H1 (cell line): ENCODE results near the gene PIGH. TPM values are rescaled to one million over a fixed set of nuclear protein-coding genes. Genes with fewer than 3 reads are reported as not detected.

Source experiments
- CTCF ChIA-PET: fragments of 300-600 bp; sonication (Branson Sonifier 250); formaldehyde crosslinking; loops from one replicate; lab custom pipeline; 2021; ENCODE audit not compliant: partially characterized antibody; lab: Charles Lee
- POLR2A ChIA-PET: fragments of 300-600 bp; sonication (Branson Sonifier 250); formaldehyde crosslinking; loops from one replicate; lab custom pipeline; 2021; ENCODE audit warnings: inconsistent platforms; ENCODE audit not compliant: partially characterized antibody; lab: Charles Lee
- DNase-seq, 2 experiments: peaks; one replicate each; pipeline versions ENCODE4 v3.0.0 to v3.0.0-alpha.2; 2010 to 2022; ENCODE audit warnings: low spot score in 2 of 2, low read depth in 1 of 2, mixed read lengths in 1 of 2
- FAIRE-seq: peaks from 2 replicates; lab custom pipeline; 2011; peaks lifted over from hg19 to GRCh38; lab: Jason Lieb, UNC
- H2AFZ ChIP-seq: 2 replicates; pipeline ENCODE4 v1.8.1; 2012; ENCODE audit warnings: low read length, inconsistent platforms
- H2AK5ac ChIP-seq: 2 replicates; pipeline ENCODE4 v1.6.1; 2013; ENCODE audit warnings: low read depth, low read length
- H2BK120ac ChIP-seq: replicated peaks from 2 replicates; pipeline ENCODE3; 2013; ENCODE audit warnings: low read depth, low read length, inconsistent platforms
- H2BK12ac ChIP-seq: 2 replicates; pipeline ENCODE4 v1.6.1; 2013; ENCODE audit warnings: low read depth, low read length
- H2BK15ac ChIP-seq: 2 replicates; pipeline ENCODE4 v1.6.1; 2013; ENCODE audit warnings: low read length
- H2BK20ac ChIP-seq: 2 replicates; pipeline ENCODE4 v1.6.1; 2013; ENCODE audit warnings: low read length
- H2BK5ac ChIP-seq: 2 replicates; pipeline ENCODE4 v1.6.1; 2013; ENCODE audit warnings: low read depth, low read length
- H3K14ac ChIP-seq: 2 replicates; pipeline ENCODE4 v1.6.1; 2013; ENCODE audit warnings: inconsistent platforms; ENCODE audit not compliant: insufficient read length
- H3K18ac ChIP-seq: 2 replicates; pipeline ENCODE4 v1.6.1; 2013; ENCODE audit warnings: low read length; ENCODE audit errors: extremely low read depth
- H3K23ac ChIP-seq: 2 replicates; pipeline ENCODE4 v1.6.1; 2013; ENCODE audit warnings: inconsistent platforms; ENCODE audit not compliant: insufficient read length
- H3K23me2 ChIP-seq: 2 replicates; pipeline ENCODE4 v1.6.1; 2013; ENCODE audit warnings: low read depth, low read length
- H3K27ac ChIP-seq: 2 replicates; pipeline ENCODE4 v1.6.1; 2011; ENCODE audit warnings: low read depth, low read length, inconsistent platforms
- H3K27me3 ChIP-seq, 4 experiments: replicated peaks in 1 of 4; 1 replicate in 1 of 4; 2 replicates in 3 of 4; pipeline versions ENCODE4 v1.6.1 to v1.8.1; 2011 to 2013; ENCODE audit warnings: low read length in 3 of 4, mild to moderate bottlenecking in 3 of 4, inconsistent platforms in 2 of 4, mixed read lengths in 2 of 4, moderate library complexity in 1 of 4; ENCODE audit not compliant: control insufficient read depth in 3 of 4, insufficient read depth in 3 of 4; ENCODE audit errors: extremely low read depth in 1 of 4
- H3K36me3 ChIP-seq, 4 experiments: 2 replicates each; pipeline versions ENCODE4 v1.6.1 to v1.8.1; 2011 to 2013; ENCODE audit warnings: mild to moderate bottlenecking in 4 of 4, low read length in 3 of 4, moderate library complexity in 2 of 4, control low read depth in 1 of 4, inconsistent platforms in 1 of 4; ENCODE audit not compliant: insufficient read depth in 4 of 4, control insufficient read depth in 2 of 4
- H3K4ac ChIP-seq: replicated peaks from 2 replicates; pipeline ENCODE3; 2013; ENCODE audit warnings: low read length, low read depth, mixed read lengths, inconsistent platforms; ENCODE audit not compliant: insufficient read length
- H3K4me1 ChIP-seq, 4 experiments: replicated peaks in 1 of 4; 1 replicate in 1 of 4; 2 replicates in 3 of 4; pipeline versions ENCODE4 v1.6.1 to v1.8.1; 2011 to 2013; ENCODE audit warnings: low read length in 3 of 4, inconsistent platforms in 2 of 4, mixed read lengths in 1 of 4; ENCODE audit not compliant: insufficient read depth in 4 of 4, control insufficient read depth in 3 of 4
- H3K4me2 ChIP-seq, 2 experiments: 2 replicates each; pipeline versions ENCODE4 v1.6.1 to v1.8.1; 2011 to 2013; ENCODE audit warnings: low read depth in 2 of 2, low read length in 2 of 2, control low read depth in 1 of 2, inconsistent platforms in 1 of 2, mild to moderate bottlenecking in 1 of 2; ENCODE audit not compliant: insufficient read depth in 1 of 2
- H3K4me3 ChIP-seq, 4 experiments: fragments of 200-600, 300-600 bp in 1 of 4; sonication (generic), shearing (Covaris generic), sonication (Bioruptor Twin) in 1 of 4; 2 replicates each; pipeline versions ENCODE4 v1.5.1 to v1.8.1; 2011 to 2016; ENCODE audit warnings: low read length in 4 of 4, low read depth in 3 of 4, control low read depth in 2 of 4, inconsistent platforms in 2 of 4, mild to moderate bottlenecking in 2 of 4, mixed read lengths in 1 of 4, moderate library complexity in 1 of 4; ENCODE audit not compliant: insufficient read depth in 2 of 4; ENCODE audit errors: extremely low read depth in 1 of 4
- H3K56ac ChIP-seq: replicated peaks from 2 replicates; pipeline ENCODE3; 2013; ENCODE audit warnings: low read depth, mild to moderate bottlenecking, mixed read lengths, low read length, inconsistent platforms; ENCODE audit not compliant: insufficient read length
- H3K79me1 ChIP-seq: 2 replicates; pipeline ENCODE4 v1.6.1; 2013; ENCODE audit warnings: low read depth, low read length, control low read depth
- H3K79me2 ChIP-seq, 2 experiments: 2 replicates each; pipeline versions ENCODE4 v1.6.1 to v1.8.1; 2012 to 2013; ENCODE audit warnings: low read length in 2 of 2, mild to moderate bottlenecking in 2 of 2, inconsistent platforms in 1 of 2; ENCODE audit not compliant: insufficient read depth in 2 of 2, control insufficient read depth in 1 of 2
- H3K9ac ChIP-seq, 4 experiments: replicated peaks in 1 of 4; 1 replicate in 1 of 4; 2 replicates in 3 of 4; pipeline versions ENCODE4 v1.6.1 to v1.8.1; 2011 to 2013; ENCODE audit warnings: low read depth in 3 of 4, low read length in 3 of 4, control low read depth in 2 of 4, mild to moderate bottlenecking in 2 of 4, moderate library complexity in 2 of 4, inconsistent platforms in 1 of 4; ENCODE audit errors: extremely low read depth in 1 of 4
- H3K9me3 ChIP-seq, 2 experiments: 2 replicates each; pipeline versions ENCODE4 v1.6.1 to v1.8.1; 2012 to 2013; ENCODE audit warnings: mild to moderate bottlenecking in 2 of 2, moderate library complexity in 2 of 2, control low read depth in 1 of 2, inconsistent platforms in 1 of 2, low read depth in 1 of 2, low read length in 1 of 2, mixed read lengths in 1 of 2; ENCODE audit not compliant: insufficient read depth in 2 of 2
- H4K20me1 ChIP-seq, 2 experiments: replicated peaks in 1 of 2; 2 replicates each; pipeline versions ENCODE3 to v1.8.1; 2011 to 2013; ENCODE audit warnings: inconsistent platforms in 2 of 2, low read length in 2 of 2, mild to moderate bottlenecking in 1 of 2; ENCODE audit not compliant: insufficient read depth in 2 of 2, control insufficient read depth in 1 of 2
- H4K5ac ChIP-seq: 2 replicates; pipeline ENCODE4 v1.6.1; 2013; ENCODE audit warnings: low read length, low read depth, mixed read lengths, inconsistent platforms; ENCODE audit not compliant: insufficient read length
- H4K8ac ChIP-seq: 2 replicates; pipeline ENCODE4 v1.8.0; 2013; ENCODE audit warnings: mild to moderate bottlenecking, moderate library complexity, low read length, inconsistent platforms; ENCODE audit not compliant: insufficient read depth; ENCODE audit errors: extremely low read depth
- H4K91ac ChIP-seq: replicated peaks from 2 replicates; pipeline ENCODE3; 2013; ENCODE audit warnings: low read length, mixed read lengths, inconsistent platforms; ENCODE audit not compliant: insufficient read length
- ASH2L ChIP-seq: fragments of 200-600, 300-600 bp; sonication (generic); IDR thresholded peaks from one replicate; pipeline ENCODE4 v1.7.1; 2017; ENCODE audit warnings: low read length
- HDAC2 ChIP-seq, 2 experiments: fragments of 300-600 bp in 1 of 2; sonication (generic) in 1 of 2; IDR thresholded peaks; 2 replicates each; pipeline ENCODE4 v1.6.1; 2011 to 2012; ENCODE audit warnings: low read depth in 2 of 2, low read length in 2 of 2, mild to moderate bottlenecking in 2 of 2, moderate library complexity in 2 of 2, borderline replicate concordance in 1 of 2, inconsistent platforms in 1 of 2
- MAFK ChIP-seq: IDR thresholded peaks from 2 replicates; pipeline ENCODE4 v1.6.1; 2012; ENCODE audit warnings: low read depth, mild to moderate bottlenecking, improper control_type of control experiment, low read length
- NANOG ChIP-seq: IDR thresholded peaks from 2 replicates; pipeline ENCODE4 v1.6.1; 2011; ENCODE audit warnings: low read length, low read depth, mild to moderate bottlenecking, inconsistent platforms; ENCODE audit not compliant: insufficient read depth, poor library complexity, severe bottlenecking
- PHF8 ChIP-seq: fragments of 200-600 bp; sonication (generic); conservative IDR thresholded peaks from 2 replicates; pipeline ENCODE4 v1.7.1; 2012; ENCODE audit warnings: low read depth, mild to moderate bottlenecking, inconsistent platforms, low read length, moderate library complexity
- RNF2 ChIP-seq: fragments of 200-900, 300-1000 bp; sonication (generic); IDR thresholded peaks from 2 replicates; pipeline ENCODE4 v1.7.1; 2016; ENCODE audit warnings: borderline replicate concordance, low read depth, mild to moderate bottlenecking, antibody characterized with exemption, low read length; ENCODE audit not compliant: poor library complexity, severe bottlenecking; ENCODE audit errors: missing control alignments
- RXRA ChIP-seq: IDR thresholded peaks from 2 replicates; pipeline ENCODE4 v1.6.1; 2011; ENCODE audit warnings: low read depth, mild to moderate bottlenecking, low read length, moderate library complexity; ENCODE audit not compliant: insufficient read depth
- SP1 ChIP-seq: IDR thresholded peaks from 2 replicates; pipeline ENCODE4 v1.6.1; 2011; ENCODE audit warnings: low read depth, low read length
- SP2 ChIP-seq: IDR thresholded peaks from 2 replicates; pipeline ENCODE4 v1.6.1; 2012; ENCODE audit warnings: mild to moderate bottlenecking, low read length, inconsistent platforms
- SP4 ChIP-seq: IDR thresholded peaks from 2 replicates; pipeline ENCODE4 v1.6.1; 2012; ENCODE audit warnings: low read length, inconsistent platforms
- TBP ChIP-seq: IDR thresholded peaks from 2 replicates; pipeline ENCODE4 v1.6.1; 2011; ENCODE audit warnings: low read depth, low read length, improper control_type of control experiment
- TEAD4 ChIP-seq: IDR thresholded peaks from 2 replicates; pipeline ENCODE4 v1.6.1; 2012; ENCODE audit warnings: low read depth, low read length, inconsistent platforms, mixed read lengths
- USF2 ChIP-seq: IDR thresholded peaks from 2 replicates; pipeline ENCODE4 v1.6.1; 2011; ENCODE audit warnings: low read length, improper control_type of control experiment
- WGBS, 2 experiments: shearing (Covaris generic) in 1 of 2; methylation state at CpG; one replicate each; pipeline versions ENCODE4 v1.1.6 to v1.1.7; 2013 to 2015; ENCODE audit warnings: low lambda C conversion rate in 2 of 2, mixed read lengths in 2 of 2, inconsistent platforms in 1 of 2, low coverage in 1 of 2, missing lambda C conversion rate in 1 of 2; ENCODE audit not compliant: insufficient replicate concordance in 2 of 2, insufficient coverage in 1 of 2, insufficient read length in 1 of 2; ENCODE audit errors: extremely low coverage in 1 of 2, missing lambda C conversion rate in 1 of 2; 5-methylcytosine and 5-hydroxymethylcytosine counted together
- polyA plus RNA-seq, 7 experiments: library from polyadenylated mRNA; depleted of rRNA in 3 of 7; stranded (reverse) in 5 of 7; unstranded in 2 of 7; fragments of >200 nt in 5 of 7; fragments of 200-250 nt in 2 of 7; gene quantifications; 1 replicate in 5 of 7; 2 replicates in 1 of 7; 4 replicates in 1 of 7; pipeline versions ENCODE4 v1.2.1 to v1.2.3, GENCODE V29; 2011 to 2013; ENCODE audit warnings: missing spikeins in 2 of 7, mixed read lengths in 2 of 7
- total RNA-seq: library from RNA; stranded (reverse); fragmentation: NEBNext Ultra II Directional; extraction: Animal tissue kit (Norgen Biotek cat#: 25700); gene quantifications from 2 replicates; pipeline ENCODE4 v1.2.1, GENCODE V29; 2021

The PIGH gene
- total and polyA plus RNA-seq, 2 of the 8 experiments (the other 6 are each of a cell fraction or from before 2014, with no cell fraction given), result 7.2 to 8.6 TPM

- no peak overlapping the region for H2BK20ac ChIP-seq
- no peak overlapping the region for H3K14ac ChIP-seq
- no peak overlapping the region for H3K4me2 ChIP-seq
- DNase-seq (no peak), FAIRE-seq (no peak)
- H2BK5ac ChIP-seq, result no peak overlapping the region
- H3K27me3 ChIP-seq, result peaks cover 0 to 2% (median 0%) of the 10 kb centered on the region in 4 experiments; a peak in 1 of 7 replicates
- H3K23ac ChIP-seq, result no peak overlapping the region
- H3K23me2 ChIP-seq, result no peaks in the 10 kb centered on the region
- H3K9ac ChIP-seq, result no peak overlapping the region
- no peak overlapping the region for H2BK120ac ChIP-seq
- no peak overlapping the region for H3K56ac ChIP-seq
- POLR2A ChIA-PET, result interaction anchor here (0.6 to 1.5 kb wide), 3 partner anchors 21 to 131 kb away, joined by 3 to 4 read pairs (median 4); no protein-coding TSS in a partner anchor
- peaks cover 0 to 2% (median 0%) of the 10 kb centered on the region in 4 experiments; a peak in 1 of 8 replicates for H3K36me3 ChIP-seq
- no peak overlapping the region for H2BK12ac ChIP-seq
- H2AK5ac ChIP-seq, result no peak overlapping the region
- no peak overlapping the region for H3K4ac ChIP-seq
- no peak overlapping the region for H4K5ac ChIP-seq
- H3K9me3 ChIP-seq, result no peaks in the 10 kb centered on the region
- peaks cover 0 to 3% (median under 1%) of the 10 kb centered on the region in 4 experiments; a peak in 2 of 7 replicates for H3K4me1 ChIP-seq
- H3K27ac ChIP-seq, result no peak overlapping the region
- CTCF ChIA-PET, result interaction anchor here (0.8 to 28.8 kb wide), 9 partner anchors 4 to 139 kb away, joined by 3 to 924 read pairs (median 6); partner anchors contain the start of gene PLEKHH1
- H4K8ac ChIP-seq, result no peak overlapping the region
- no peaks in the 10 kb centered on the region for H3K79me2 ChIP-seq
- WGBS, 2 experiments, result 91% methylated on average over 5 of the region's 5 CpGs; no CpG with 5 or more reads in 1 of the 2 experiments
- no peak overlapping the region for H2AFZ ChIP-seq
- H3K18ac ChIP-seq, result no peak overlapping the region
- H4K20me1 ChIP-seq, result no peaks in the 10 kb centered on the region
- H2BK15ac ChIP-seq, result no peak overlapping the region
- no peaks in the 10 kb centered on the region for H3K79me1 ChIP-seq
- H4K91ac ChIP-seq, result no peak overlapping the region
- H3K4me3 ChIP-seq, result no peak overlapping the region
- no peak for TF ChIP-seq SP1
- no peak for TF ChIP-seq SP4
- TF ChIP-seq RNF2, result no peak
- no peak for TF ChIP-seq MAFK
- TF ChIP-seq TBP, result no peak
- no peak for TF ChIP-seq PHF8
- no peak for TF ChIP-seq ASH2L
- TF ChIP-seq TEAD4, result no peak
- TF ChIP-seq NANOG, result no peak
- TF ChIP-seq HDAC2 (IDR thresholded peaks at IDR 0.05; ENCODE audit: borderline replicate concordance in 1 of 2, low read depth in 2 of 2, low read length in 2 of 2), result no peak
- no peak for TF ChIP-seq RXRA
- no peak for TF ChIP-seq USF2
- no peak for TF ChIP-seq SP2
Observed at GRCh38 chr14:67562776-67563150, 37.3 kb downstream of the PIGH start.
